B cell (primary cell): Measurements from ENCODE around the gene CITED2. TPM values are rescaled to one million over a fixed set of nuclear protein-coding genes. Genes with fewer than 3 reads are reported as not detected.

Source experiments
- ATAC-seq: fragments of 200-7000 bp; cut with Tn5 transposase; one replicate; pipeline ENCODE4 v1.10.0; 2021; ENCODE audit warnings: low read depth, mild to moderate bottlenecking, moderate number of reproducible peaks, moderate library complexity
- CTCF ChIA-PET: fragments of 350-600 bp; sonication (Branson Sonifier 250); formaldehyde crosslinking; loops from one replicate; lab custom pipeline; 2021; ENCODE audit warnings: antibody characterized with exemption, inconsistent platforms; lab: Charles Lee
- POLR2A ChIA-PET: fragments of 350-600 bp; sonication (Branson Sonifier 250); formaldehyde crosslinking; loops from one replicate; lab custom pipeline; 2021; ENCODE audit warnings: antibody characterized with exemption; lab: Charles Lee
- DNase-seq: peaks from one replicate; pipeline ENCODE4 v3.0.0; 2013
- H2AFZ ChIP-seq: 2 replicates; pipeline ENCODE4 v1.6.1; 2012; ENCODE audit warnings: mild to moderate bottlenecking, low read depth, low read length; ENCODE audit not compliant: insufficient read depth, poor library complexity, severe bottlenecking
- H3K27ac ChIP-seq, 2 donors: 1 replicate in 1 of 2; 2 replicates in 1 of 2; pipeline ENCODE4 v1.5.1; 2012 to 2013; ENCODE audit warnings: low read length in 2 of 2, mild to moderate bottlenecking in 2 of 2, moderate library complexity in 1 of 2
- H3K27me3 ChIP-seq, 4 experiments: fragments of 200-600 bp in 1 of 4; sonication (generic) in 1 of 4; replicated peaks in 1 of 4; 1 replicate in 2 of 4; 2 replicates in 2 of 4; pipeline versions ENCODE4 v1.6.1 to v1.7.0; 2013 to 2016; ENCODE audit warnings: low read length in 3 of 4, mild to moderate bottlenecking in 2 of 4, mixed read lengths in 1 of 4, moderate library complexity in 1 of 4; ENCODE audit not compliant: insufficient read depth in 4 of 4, control insufficient read depth in 3 of 4; ENCODE audit errors: control extremely low read depth in 1 of 4
- H3K36me3 ChIP-seq, 2 experiments: replicated peaks in 1 of 2; 1 replicate in 1 of 2; 2 replicates in 1 of 2; pipeline versions ENCODE4 v1.6.1 to v1.7.1; 2013; ENCODE audit warnings: low read length in 1 of 2; ENCODE audit not compliant: insufficient read depth in 2 of 2, control insufficient read depth in 1 of 2; ENCODE audit errors: control extremely low read depth in 1 of 2, extremely low read depth in 1 of 2
- H3K4me1 ChIP-seq, 2 donors: fragments of 200-600 bp in 1 of 2; sonication (generic) in 1 of 2; 1 replicate in 1 of 2; 2 replicates in 1 of 2; pipeline versions ENCODE4 v1.5.1 to v1.6.1; 2013 to 2017; ENCODE audit warnings: low read length in 2 of 2; ENCODE audit not compliant: control insufficient read depth in 2 of 2, insufficient read depth in 2 of 2
- H3K4me2 ChIP-seq: replicated peaks from 2 replicates; pipeline ENCODE3; 2012; ENCODE audit warnings: mild to moderate bottlenecking, low read depth, low read length; ENCODE audit not compliant: poor library complexity, severe bottlenecking
- H3K4me3 ChIP-seq, 5 experiments: fragments of 200-600 bp in 1 of 5; sonication (generic) in 1 of 5; 1 replicate in 3 of 5; 2 replicates in 2 of 5; pipeline versions ENCODE4 v1.5.1 to v1.7.0; 2011 to 2016; ENCODE audit warnings: low read length in 4 of 5, mild to moderate bottlenecking in 4 of 5, low read depth in 2 of 5, control low read depth in 1 of 5, moderate library complexity in 1 of 5; ENCODE audit not compliant: insufficient read depth in 1 of 5; ENCODE audit errors: control extremely low read depth in 1 of 5, extremely low read depth in 1 of 5
- H3K79me2 ChIP-seq: fragments of 200-600 bp; sonication (generic); one replicate; pipeline ENCODE4 v1.6.0; 2016; ENCODE audit warnings: low read length; ENCODE audit not compliant: control insufficient read depth, insufficient read depth
- H3K9ac ChIP-seq: fragments of 200-600 bp; sonication (generic); 2 replicates; pipeline ENCODE4 v1.6.1; 2017; ENCODE audit warnings: mild to moderate bottlenecking, low read length, moderate library complexity
- H3K9me3 ChIP-seq, 3 donors: one replicate each; pipeline versions ENCODE4 v1.6.1 to v1.7.1; 2013; ENCODE audit warnings: low read length in 2 of 3; ENCODE audit not compliant: control insufficient read depth in 2 of 3, insufficient read depth in 1 of 3; ENCODE audit errors: control extremely low read depth in 1 of 3
- H4K20me1 ChIP-seq: 2 replicates; pipeline ENCODE4 v1.6.0; 2012; ENCODE audit warnings: mild to moderate bottlenecking, low read length; ENCODE audit not compliant: insufficient read depth, control insufficient read depth, poor library complexity, severe bottlenecking
- H3K27ac Mint-ChIP-seq: one replicate; pipeline ENCODE4 v1.8.0; 2021; ENCODE audit warnings: mixed read lengths
- H3K27me3 Mint-ChIP-seq: one replicate; pipeline ENCODE4 v1.8.0; 2021; ENCODE audit warnings: mixed read lengths
- H3K4me1 Mint-ChIP-seq: one replicate; pipeline ENCODE4 v1.8.0; 2021; ENCODE audit warnings: mixed read lengths
- H3K4me3 Mint-ChIP-seq: one replicate; pipeline ENCODE4 v1.8.0; 2021; ENCODE audit warnings: mixed read lengths
- H3K9me3 Mint-ChIP-seq: one replicate; pipeline ENCODE4 v1.8.0; 2022; ENCODE audit warnings: mixed read lengths; ENCODE audit not compliant: insufficient read depth
- CTCF ChIP-seq: fragments of 200-600 bp; IDR thresholded peaks from one replicate; pipeline ENCODE4 v1.8.0; 2022; ENCODE audit warnings: antibody characterized with exemption, mild to moderate bottlenecking
- EZH2 ChIP-seq: IDR thresholded peaks from 2 replicates; pipeline ENCODE4 v1.6.1; 2012; ENCODE audit warnings: borderline replicate concordance, low read depth, mild to moderate bottlenecking, moderate library complexity, low read length; ENCODE audit not compliant: insufficient read depth, poor library complexity, severe bottlenecking
- WGBS: methylation state at CpG from one replicate; pipeline ENCODE4 v1.1.5; 2013; ENCODE audit warnings: missing lambda C conversion rate; ENCODE audit not compliant: insufficient coverage; 5-methylcytosine and 5-hydroxymethylcytosine counted together
- intact Hi-C: fragments of 100-400 bp; cut with micrococcal nuclease; formaldehyde crosslinking; loops from one replicate; pipeline ENCODE4 v1.10.0; 2022
- polyA plus RNA-seq: library from polyadenylated mRNA; depleted of rRNA; stranded (reverse); fragments of >200 nt; gene quantifications from 2 replicates; pipeline ENCODE4 v1.2.3, GENCODE V29; 2012
- total RNA-seq, 2 donors: library from RNA; stranded (reverse); fragments of 120-200 nt in 1 of 2; gene quantifications; 1 replicate in 1 of 2; 2 replicates in 1 of 2; pipeline versions ENCODE4 v1.2.3 to v1.2.4, GENCODE V29; 2013 to 2022

The CITED2 gene
- total and polyA plus RNA-seq, 2 donors (not counting 1 experiment from before 2014, with no cell fraction given) = 56.2 to 67.9 TPM

- no peak for TF ChIP-seq EZH2
- TF ChIP-seq CTCF = no peak
These were observed 28.1 kb downstream of the CITED2 start for GRCh38 chr6:139346392-139346791.

GRCh38 chr6:139344186-139344963 lies 30.1 kb downstream of the CITED2 start:
- no peaks in the 10 kb centered on the region for H3K9me3 ChIP-seq
- 96% methylated on average over 4 of the region's 4 CpGs for WGBS

More at GRCh38 chr6:139346392-139346791, 28.1 kb downstream of the CITED2 start:
- ATAC-seq (no peak), DNase-seq (no peak)
- H3K79me2 ChIP-seq = no peaks in the 10 kb centered on the region
- ChIA-PET POLR2A (interaction anchor here (0.6 kb wide), 1 partner anchor 278 kb away, joined by 3 read pairs; no protein-coding TSS in a partner anchor), CTCF (interaction anchor here (0.6 to 2.4 kb wide), 6 partner anchors 15 to 529 kb away, joined by 3 to 6 read pairs (median 3); no protein-coding TSS in a partner anchor)
- H2AFZ ChIP-seq = no peak overlapping the region
- H4K20me1 ChIP-seq = no peaks in the 10 kb centered on the region
- peaks cover 0 to 3% of the 10 kb centered on the region in 2 donors for H3K4me1 ChIP-seq
- no peaks in the 10 kb centered on the region for H3K27me3 Mint-ChIP-seq
- H3K27ac Mint-ChIP-seq = no peak overlapping the region
- H3K4me3 Mint-ChIP-seq = no peak overlapping the region
- H3K27ac ChIP-seq = no peak overlapping the region
- H3K9ac ChIP-seq = no peak overlapping the region
- no peak overlapping the region for H3K4me3 ChIP-seq
- H3K27me3 ChIP-seq = no peaks in the 10 kb centered on the region
- H3K36me3 ChIP-seq = no peaks in the 10 kb centered on the region
- no peak overlapping the region for H3K4me2 ChIP-seq
- H3K9me3 Mint-ChIP-seq = peaks cover 4% of the 10 kb centered on the region
- H3K4me1 Mint-ChIP-seq = peaks cover 2% of the 10 kb centered on the region
- WGBS = 100% methylated on average over 1 of the region's 2 CpGs
- intact Hi-C loops = no loop called here
- no peaks in the 10 kb centered on the region for H3K9me3 ChIP-seq

More at GRCh38 chr6:139344186-139344963, 30.1 kb downstream of the CITED2 start:
- H3K4me1 Mint-ChIP-seq = peaks cover 2% of the 10 kb centered on the region
- Histone ChIP-seq H3K36me3 (no peaks in the 10 kb centered on the region), H4K20me1 (no peaks in the 10 kb centered on the region), H3K4me1 (peaks cover 0 to 3% of the 10 kb centered on the region in 2 donors), H3K4me2 (no peak overlapping the region), H3K9ac (no peak overlapping the region), H3K27ac (no peak overlapping the region), H3K27me3 (no peaks in the 10 kb centered on the region), H3K79me2 (no peaks in the 10 kb centered on the region), H2AFZ (no peak overlapping the region), H3K4me3 (no peak overlapping the region)
- TF ChIP-seq EZH2 (no peak), CTCF (no peak)
- H3K9me3 Mint-ChIP-seq = peaks cover 4% of the 10 kb centered on the region
- ChIA-PET POLR2A (no interaction called here), CTCF (interaction anchor here (1.8 to 1.9 kb wide), 2 partner anchors 25 to 29 kb away, joined by 5 to 7 read pairs; no protein-coding TSS in a partner anchor)
- no peak overlapping the region for H3K27ac Mint-ChIP-seq
- H3K27me3 Mint-ChIP-seq = no peaks in the 10 kb centered on the region
- no peak overlapping the region for H3K4me3 Mint-ChIP-seq
- no peak for DNase-seq
- intact Hi-C loops = no loop called here
- no peak for ATAC-seq
